ENCODE results near the gene TRAF3IP1. TPM values are rescaled to one million over a fixed set of nuclear protein-coding genes. Genes with fewer than 3 reads are reported as not detected.

TRAF3IP1 gene
- total RNA-seq, 1 donor from 2014 or later = 14.4 TPM

GRCh38 chr2:238290091-238290509, 30.2 kb upstream of the TRAF3IP1 start:
- H3K27ac Mint-ChIP-seq = peak overlapping the region; percentile 97
- intact Hi-C loops (cut with micrococcal nuclease) = no loop called here
- H3K27me3 Mint-ChIP-seq (ENCODE audit: insufficient read depth) = peaks cover 2% of the 10 kb centered on the region
- peaks cover 38% of the 10 kb centered on the region for H3K4me1 Mint-ChIP-seq (ENCODE audit: low read depth)
- no peaks in the 10 kb centered on the region for H3K9me3 Mint-ChIP-seq
- peak overlapping the region; percentile 91 for H3K4me3 Mint-ChIP-seq
- no peak for DNase-seq (ENCODE audit: low spot score)
- H3K36me3 Mint-ChIP-seq (ENCODE audit: low read depth) = peaks cover 2% of the 10 kb centered on the region

- intact Hi-C loops (cut with micrococcal nuclease) = no loop called here
- no peak overlapping the region for H3K27ac Mint-ChIP-seq
Measured at GRCh38 chr2:238290715-238291549, 29.4 kb upstream of the TRAF3IP1 start.

GRCh38 chr2:238291550-238292281, 28.6 kb upstream of the TRAF3IP1 start:
- Mint-ChIP-seq H3K4me1 (ENCODE audit: low read depth) (peaks cover 27% of the 10 kb centered on the region), H3K27ac (no peak overlapping the region), H3K27me3 (ENCODE audit: insufficient read depth) (peaks cover 2% of the 10 kb centered on the region), H3K9me3 (no peaks in the 10 kb centered on the region), H3K4me3 (no peak overlapping the region), H3K36me3 (ENCODE audit: low read depth) (peaks cover 2% of the 10 kb centered on the region)
- intact Hi-C loops (cut with micrococcal nuclease) = no loop called here
- no peak for DNase-seq (ENCODE audit: low spot score)

More at GRCh38 chr2:238290715-238291549, 29.4 kb upstream of the TRAF3IP1 start:
- peaks cover 2% of the 10 kb centered on the region for H3K36me3 Mint-ChIP-seq (ENCODE audit: low read depth)
- DNase-seq (ENCODE audit: low spot score) = no peak
- peaks cover 35% of the 10 kb centered on the region for H3K4me1 Mint-ChIP-seq (ENCODE audit: low read depth)
- H3K27me3 Mint-ChIP-seq (ENCODE audit: insufficient read depth) = peaks cover 2% of the 10 kb centered on the region
- H3K4me3 Mint-ChIP-seq = peak overlapping the region; percentile 11
- H3K9me3 Mint-ChIP-seq = no peaks in the 10 kb centered on the region

- intact Hi-C loops (cut with micrococcal nuclease) = no loop called here
- no peaks in the 10 kb centered on the region for H3K9me3 Mint-ChIP-seq
- no peak overlapping the region for H3K4me3 Mint-ChIP-seq
- H3K27ac Mint-ChIP-seq = no peak overlapping the region
- peaks cover 2% of the 10 kb centered on the region for H3K27me3 Mint-ChIP-seq (ENCODE audit: insufficient read depth)
- DNase-seq (ENCODE audit: low spot score) = no peak
- peaks cover 14% of the 10 kb centered on the region for H3K4me1 Mint-ChIP-seq (ENCODE audit: low read depth)
- no peaks in the 10 kb centered on the region for H3K36me3 Mint-ChIP-seq (ENCODE audit: low read depth)
Measured at GRCh38 chr2:238294046-238294392, 26.3 kb upstream of the TRAF3IP1 start.

- peaks cover 9% of the 10 kb centered on the region for H3K4me1 Mint-ChIP-seq (ENCODE audit: low read depth)
- H3K9me3 Mint-ChIP-seq = no peaks in the 10 kb centered on the region
- no peaks in the 10 kb centered on the region for H3K36me3 Mint-ChIP-seq (ENCODE audit: low read depth)
- no peak overlapping the region for H3K4me3 Mint-ChIP-seq
- no peak overlapping the region for H3K27ac Mint-ChIP-seq
- H3K27me3 Mint-ChIP-seq (ENCODE audit: insufficient read depth) = peaks cover 2% of the 10 kb centered on the region
- intact Hi-C loops (cut with micrococcal nuclease) = no loop called here
- DNase-seq (ENCODE audit: low spot score) = no peak
Measured at GRCh38 chr2:238294393-238295143, 25.8 kb upstream of the TRAF3IP1 start.

- Mint-ChIP-seq H3K27me3 (ENCODE audit: insufficient read depth) (peaks cover 7% of the 10 kb centered on the region), H3K4me1 (ENCODE audit: low read depth) (peaks cover under 1% of the 10 kb centered on the region), H3K27ac (no peak overlapping the region), H3K4me3 (no peak overlapping the region), H3K36me3 (ENCODE audit: low read depth) (no peaks in the 10 kb centered on the region), H3K9me3 (no peaks in the 10 kb centered on the region)
- no peak for DNase-seq (ENCODE audit: low spot score)
- intact Hi-C loops (cut with micrococcal nuclease) = no loop called here
Measured at GRCh38 chr2:238295144-238296112, 24.9 kb upstream of the TRAF3IP1 start.

GRCh38 chr2:238296638-238297457, 23.5 kb upstream of the TRAF3IP1 start:
- H3K36me3 Mint-ChIP-seq (ENCODE audit: low read depth) = no peaks in the 10 kb centered on the region
- no peak for DNase-seq (ENCODE audit: low spot score)
- H3K4me1 Mint-ChIP-seq (ENCODE audit: low read depth) = no peaks in the 10 kb centered on the region
- H3K27ac Mint-ChIP-seq = no peak overlapping the region
- intact Hi-C loops (cut with micrococcal nuclease) = no loop called here
- H3K27me3 Mint-ChIP-seq (ENCODE audit: insufficient read depth) = peaks cover 11% of the 10 kb centered on the region
- H3K9me3 Mint-ChIP-seq = no peaks in the 10 kb centered on the region
- no peak overlapping the region for H3K4me3 Mint-ChIP-seq

GRCh38 chr2:238299803-238300202, 20.5 kb upstream of the TRAF3IP1 start:
- no peak overlapping the region for H3K4me3 Mint-ChIP-seq
- H3K4me1 Mint-ChIP-seq (ENCODE audit: low read depth) = no peaks in the 10 kb centered on the region
- H3K9me3 Mint-ChIP-seq = no peaks in the 10 kb centered on the region
- intact Hi-C loops (cut with micrococcal nuclease) = no loop called here
- H3K36me3 Mint-ChIP-seq (ENCODE audit: low read depth) = no peaks in the 10 kb centered on the region
- no peak overlapping the region for H3K27ac Mint-ChIP-seq
- no peak for DNase-seq (ENCODE audit: low spot score)
- peaks cover 19% of the 10 kb centered on the region for H3K27me3 Mint-ChIP-seq (ENCODE audit: insufficient read depth)

GRCh38 chr2:238302087-238302486, 18.2 kb upstream of the TRAF3IP1 start:
- Mint-ChIP-seq H3K4me1 (ENCODE audit: low read depth) (no peaks in the 10 kb centered on the region), H3K4me3 (no peak overlapping the region), H3K9me3 (no peaks in the 10 kb centered on the region), H3K36me3 (ENCODE audit: low read depth) (no peaks in the 10 kb centered on the region), H3K27me3 (ENCODE audit: insufficient read depth) (peaks cover 24% of the 10 kb centered on the region), H3K27ac (no peak overlapping the region)
- intact Hi-C loops (cut with micrococcal nuclease) = no loop called here
- DNase-seq (ENCODE audit: low spot score) = no peak

GRCh38 chr2:238302751-238303150, 17.6 kb upstream of the TRAF3IP1 start:
- Mint-ChIP-seq H3K36me3 (ENCODE audit: low read depth) (no peaks in the 10 kb centered on the region), H3K4me1 (ENCODE audit: low read depth) (no peaks in the 10 kb centered on the region), H3K27ac (no peak overlapping the region), H3K4me3 (no peak overlapping the region), H3K27me3 (ENCODE audit: insufficient read depth) (peaks cover 24% of the 10 kb centered on the region), H3K9me3 (no peaks in the 10 kb centered on the region)
- intact Hi-C loops (cut with micrococcal nuclease) = no loop called here
- no peak for DNase-seq (ENCODE audit: low spot score)

- intact Hi-C loops (cut with micrococcal nuclease) = no loop called here
- Mint-ChIP-seq H3K4me1 (ENCODE audit: low read depth) (no peaks in the 10 kb centered on the region), H3K27me3 (ENCODE audit: insufficient read depth) (peaks cover 24% of the 10 kb centered on the region), H3K9me3 (no peaks in the 10 kb centered on the region), H3K27ac (no peak overlapping the region), H3K4me3 (no peak overlapping the region), H3K36me3 (ENCODE audit: low read depth) (no peaks in the 10 kb centered on the region)
- no peak for DNase-seq (ENCODE audit: low spot score)
Measured at GRCh38 chr2:238304116-238304515, 16.2 kb upstream of the TRAF3IP1 start.

Measured in activated T-helper 1 cell treated with anti-CD3 and anti-CD28 coated beads, Interleukin-12 subunit alpha, Interleukin-12 subunit beta, Interleukin-2, Interleukin-4 antibody, amounts not matched to agents 30 ng/mL and 10 ng/mL and 1 ng/mL, durations not matched to agents 14 hours and 24 hours and 36 hours (primary cell).